ENCODE measurements around the gene PIP4K2A.

- no peak for TF ChIP-seq CTCF (IDR thresholded peaks at IDR 0.05)
- no peak for TF ChIP-seq POLR2A (IDR thresholded peaks at IDR 0.05)
Observed at GRCh38 chr10:22491931-22492615, 222.3 kb downstream of the PIP4K2A start.
